GM21619 (cell line): Measurements from ENCODE around the gene OPN1LW.
"Not testable (repeated sequence)": the region's sequence is repeated elsewhere in the genome, so short reads cannot be mapped to it uniquely, and the experiment has no call there.

Source experiments
- ATAC-seq: cut with Tn5 transposase; IDR thresholded peaks from one replicate; pipeline ENCODE4 v1.9.1; 2021; ENCODE audit not compliant: unreplicated experiment

Gene OPN1LW

DNA sequence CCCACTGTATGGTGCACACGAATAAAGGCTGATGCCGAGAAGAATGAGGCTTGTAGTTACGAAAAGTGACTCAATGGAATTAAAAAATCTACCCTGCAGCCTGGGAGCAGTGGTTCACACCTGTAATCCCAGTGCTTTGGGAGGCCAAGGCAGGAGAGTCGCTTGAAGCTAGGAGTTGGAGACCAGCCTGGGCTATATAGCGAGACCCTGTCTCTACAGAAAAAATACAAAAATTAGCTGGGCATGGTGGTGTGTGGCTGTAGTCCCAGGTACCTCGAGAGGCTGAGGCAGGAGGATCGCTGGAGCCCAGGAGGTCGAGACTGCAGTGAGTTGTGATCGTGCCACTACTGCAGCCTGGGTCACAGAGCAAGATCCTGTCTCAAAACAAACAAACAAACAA is 11.7 kb upstream of the OPN1LW start:
- ATAC-seq: no peak

DNA sequence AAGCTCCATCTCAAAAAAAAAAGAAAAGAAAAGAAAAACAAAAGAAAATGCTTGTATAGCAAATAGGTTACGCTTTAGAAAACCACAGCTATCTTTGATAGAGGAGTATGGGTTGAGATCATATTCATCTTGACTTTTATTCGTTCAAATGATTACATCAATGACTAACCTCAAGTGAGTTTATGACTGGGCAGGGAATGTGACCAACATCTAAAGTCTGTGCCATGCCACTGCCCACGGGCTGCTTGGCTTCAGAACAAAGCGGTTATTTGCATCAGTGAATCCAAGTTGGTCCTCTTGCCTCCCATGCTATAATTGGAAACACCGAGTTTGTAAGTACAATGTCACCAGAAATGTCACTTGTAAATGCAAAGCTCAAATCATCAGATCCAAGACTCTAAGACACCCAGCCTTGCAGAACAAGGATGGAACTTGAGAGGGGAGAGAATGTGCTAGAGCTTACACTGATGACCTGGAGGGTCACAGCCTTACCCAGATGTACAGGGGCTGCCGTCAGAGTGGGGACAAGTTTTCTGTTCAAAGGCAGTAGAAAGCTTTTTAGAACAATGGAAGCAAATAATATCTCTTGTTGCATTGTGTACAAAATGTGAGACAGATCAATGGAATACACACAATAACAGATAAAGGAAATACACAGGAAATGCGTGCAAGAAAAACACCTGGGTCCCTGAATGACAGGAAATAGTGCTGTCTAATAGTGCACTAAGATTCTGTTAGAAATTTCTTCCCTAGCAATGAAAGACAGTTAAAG is 8.4 kb upstream of the OPN1LW start:
- no peak for ATAC-seq

- ATAC-seq: no peak
Measured at GRCh38 chrX:154136627-154137161, 7.3 kb upstream of the OPN1LW start.

GRCh38 chrX:154138857-154139256 is 5.2 kb upstream of the OPN1LW start:
- ATAC-seq: no peak

DNA sequence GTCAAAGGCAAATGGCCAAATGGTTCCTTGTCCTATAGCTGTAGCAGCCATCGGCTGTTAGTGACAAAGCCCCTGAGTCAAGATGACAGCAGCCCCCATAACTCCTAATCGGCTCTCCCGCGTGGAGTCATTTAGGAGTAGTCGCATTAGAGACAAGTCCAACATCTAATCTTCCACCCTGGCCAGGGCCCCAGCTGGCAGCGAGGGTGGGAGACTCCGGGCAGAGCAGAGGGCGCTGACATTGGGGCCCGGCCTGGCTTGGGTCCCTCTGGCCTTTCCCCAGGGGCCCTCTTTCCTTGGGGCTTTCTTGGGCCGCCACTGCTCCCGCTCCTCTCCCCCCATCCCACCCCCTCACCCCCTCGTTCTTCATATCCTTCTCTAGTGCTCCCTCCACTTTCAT is 3.8 kb upstream of the OPN1LW start:
- no peak for ATAC-seq

DNA sequence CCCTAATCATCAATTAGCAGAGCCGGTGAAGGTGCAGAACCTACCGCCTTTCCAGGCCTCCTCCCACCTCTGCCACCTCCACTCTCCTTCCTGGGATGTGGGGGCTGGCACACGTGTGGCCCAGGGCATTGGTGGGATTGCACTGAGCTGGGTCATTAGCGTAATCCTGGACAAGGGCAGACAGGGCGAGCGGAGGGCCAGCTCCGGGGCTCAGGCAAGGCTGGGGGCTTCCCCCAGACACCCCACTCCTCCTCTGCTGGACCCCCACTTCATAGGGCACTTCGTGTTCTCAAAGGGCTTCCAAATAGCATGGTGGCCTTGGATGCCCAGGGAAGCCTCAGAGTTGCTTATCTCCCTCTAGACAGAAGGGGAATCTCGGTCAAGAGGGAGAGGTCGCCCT is 3.3 kb upstream of the OPN1LW start:
- ATAC-seq: no peak

DNA sequence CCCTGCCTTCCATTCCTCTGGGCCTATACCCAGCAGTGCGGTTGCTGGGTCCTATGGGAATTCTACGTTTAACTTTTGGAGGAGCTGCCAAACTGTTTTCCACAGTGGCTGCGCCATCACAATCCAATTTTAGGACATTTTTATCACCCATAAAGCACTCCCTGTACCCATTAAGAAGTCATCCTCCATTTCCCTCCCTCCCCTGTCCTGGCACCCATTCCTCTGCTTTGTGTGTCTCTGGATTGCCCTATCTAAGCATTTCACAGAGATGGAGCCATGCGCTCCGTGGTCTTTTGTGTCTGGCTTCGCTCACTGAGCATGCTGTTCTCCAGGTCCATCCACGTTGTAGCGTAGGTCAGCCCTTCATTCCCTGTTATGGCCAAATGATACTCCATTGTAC is 1.7 kb upstream of the OPN1LW start:
- ATAC-seq: no peak

GRCh38 chrX:154142950-154143745 is 895 bp upstream of the OPN1LW start:
- no peak for ATAC-seq

GRCh38 chrX:154151030-154151429 is 7.0 kb downstream of the OPN1LW start:
- ATAC-seq: not testable (repeated sequence)

- not testable (repeated sequence) for ATAC-seq
Measured at GRCh38 chrX:154156221-154156620, 12.2 kb downstream of the OPN1LW start.

GRCh38 chrX:154157207-154157606 is 13.2 kb downstream of the OPN1LW start:
- not testable (repeated sequence) for ATAC-seq

- ATAC-seq: not testable (repeated sequence)
Measured at GRCh38 chrX:154159345-154159744, 15.3 kb downstream of the OPN1LW start.

DNA sequence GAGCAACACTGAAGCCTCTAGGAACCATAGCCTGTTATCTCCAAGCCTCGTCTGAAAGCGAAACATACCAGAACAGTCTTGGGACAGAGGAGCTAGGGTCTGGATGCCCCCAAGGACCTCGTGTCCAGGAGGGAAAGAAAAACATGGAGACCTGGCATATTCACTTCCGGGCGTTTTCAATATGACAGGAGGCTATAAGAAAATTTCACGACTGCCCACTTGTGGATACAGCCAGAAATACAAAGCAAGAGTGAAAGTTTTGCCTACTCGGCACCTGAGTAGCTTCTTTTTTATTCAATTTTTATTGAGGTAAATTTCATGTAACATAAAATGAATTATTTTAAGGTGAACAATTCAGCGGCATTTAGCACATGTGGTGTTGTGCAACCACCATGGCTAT is 20.9 kb downstream of the OPN1LW start:
- ATAC-seq: not testable (repeated sequence)

GRCh38 chrX:154168384-154168783 is 24.3 kb downstream of the OPN1LW start:
- ATAC-seq: not testable (repeated sequence)

DNA sequence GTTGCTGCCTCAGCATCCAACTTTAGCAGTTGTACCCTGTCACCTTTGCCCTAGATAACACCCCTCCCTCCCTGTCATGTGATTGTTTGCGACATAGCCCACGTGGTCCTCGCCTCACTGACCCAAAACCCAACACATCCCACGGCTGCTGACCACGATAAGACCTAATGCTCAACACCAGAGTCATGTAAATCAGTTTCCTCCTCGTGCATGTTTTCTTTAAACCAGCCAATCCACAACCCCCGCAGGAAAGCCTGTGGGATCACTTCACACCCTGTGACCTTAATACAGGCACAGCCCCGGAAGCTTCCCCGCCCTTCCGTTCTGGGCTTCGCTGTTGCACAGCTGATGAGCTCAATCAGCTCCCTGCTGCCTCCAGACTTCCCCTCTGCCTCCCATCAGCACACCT is 28.5 kb downstream of the OPN1LW start:
- ATAC-seq: peak; percentile 83

- ATAC-seq: not testable (repeated sequence)
Measured at GRCh38 chrX:154174356-154174755, 30.3 kb downstream of the OPN1LW start.

- ATAC-seq: not testable (repeated sequence)
Measured at GRCh38 chrX:154182296-154182695, 38.3 kb downstream of the OPN1LW start, which contains the start of gene OPN1MW. TSS of gene OPN1MW (plus strand) at chrX:154182596. CDS start at chrX:154182678, 82 bp downstream.

- not testable (repeated sequence) for ATAC-seq
Measured at GRCh38 chrX:154183794-154184193, 39.8 kb downstream of the OPN1LW start.

- not testable (repeated sequence) for ATAC-seq
Measured at GRCh38 chrX:154192846-154193245, 48.8 kb downstream of the OPN1LW start.

DNA sequence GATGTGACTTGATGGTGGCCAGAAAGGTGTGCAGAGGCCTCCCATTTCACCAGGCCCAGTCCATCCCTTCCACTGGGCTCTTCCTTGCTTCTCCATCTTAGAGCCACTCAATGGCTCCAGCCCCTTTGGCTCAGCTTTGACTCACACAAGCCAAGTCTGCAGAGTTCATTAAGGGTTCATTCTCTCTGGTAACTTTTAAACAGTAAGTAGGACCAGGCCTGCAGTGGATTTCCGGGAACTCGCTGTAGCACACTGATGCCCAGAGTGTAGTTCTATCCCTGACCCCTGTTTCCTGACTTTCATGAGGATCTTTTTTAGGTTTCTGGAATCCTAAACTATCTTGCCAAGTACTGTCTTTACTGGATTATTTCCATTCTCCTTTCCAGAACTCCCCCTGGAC is 50.3 kb downstream of the OPN1LW start:
- ATAC-seq: not testable (repeated sequence)

DNA sequence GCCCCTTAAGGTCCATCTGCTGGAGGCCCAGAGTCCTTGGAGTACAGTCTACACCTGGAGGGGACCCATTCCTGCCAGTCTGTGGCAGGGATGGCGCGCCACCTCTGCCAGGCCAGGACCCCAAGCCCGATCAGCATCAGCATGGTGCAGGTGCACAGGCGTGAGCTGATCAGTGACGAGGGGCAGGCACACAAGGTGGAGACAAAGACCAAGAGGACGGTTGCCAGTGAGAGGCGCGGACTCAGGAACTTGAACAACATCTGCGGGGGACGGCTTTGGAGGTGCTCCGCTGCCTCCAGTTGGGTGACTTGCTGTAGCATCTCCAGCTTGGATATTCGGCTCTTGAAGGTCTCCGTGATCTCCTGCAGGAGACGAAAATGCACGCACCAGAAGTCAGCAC is 52.4 kb downstream of the OPN1LW start:
- ATAC-seq: not testable (repeated sequence)
